ENCODE data around the gene CXCL6.

GRCh38 chr4:73859614-73860088 lies 23.2 kb downstream of the CXCL6 start:
- TF ChIP-seq CTCF (IDR thresholded peaks at IDR 0.05 in 2 of 3, conservative IDR thresholded peaks at IDR 0.05 in 1 of 3; ENCODE audit: borderline replicate concordance in 1 of 3, insufficient read depth in 1 of 3, low read depth in 2 of 3, low read length in 2 of 3) (no peak), EZH2phosphoT487 (IDR thresholded peaks at IDR 0.05; ENCODE audit: borderline replicate concordance) (no peak), ZNF274 (IDR thresholded peaks at IDR 0.05; ENCODE audit: low read depth, low read length) (no peak)

Measured in HCT116 (cell line).